Measurements from ENCODE around the gene VWA5B1.
"Not testable (repeated sequence)": the region's sequence is repeated elsewhere in the genome, so short reads cannot be mapped to it uniquely, and the experiment has no call there.

VWA5B1 gene

DNA sequence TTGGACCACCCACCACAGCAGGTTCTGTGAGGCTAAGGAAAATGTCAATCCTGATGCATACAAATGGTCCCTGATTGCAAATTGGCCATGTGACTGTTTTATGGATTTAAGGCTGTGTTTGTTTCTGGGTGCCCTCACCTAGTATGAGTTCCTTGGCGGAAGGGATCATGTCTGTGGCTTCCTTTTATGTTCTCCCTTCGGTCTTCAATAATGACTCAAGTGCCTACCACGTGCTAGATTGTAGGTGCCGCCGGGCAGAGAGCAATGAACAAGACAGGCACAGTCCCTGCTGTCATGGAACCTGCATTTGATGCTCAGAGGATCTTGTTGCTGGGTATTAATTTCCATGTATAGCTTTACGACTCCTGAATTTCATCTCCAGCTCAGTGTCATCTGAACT lies 9.8 kb upstream of the VWA5B1 start:
- no peak for DNase-seq (ENCODE audit: low read depth in 2 of 2)

DNA sequence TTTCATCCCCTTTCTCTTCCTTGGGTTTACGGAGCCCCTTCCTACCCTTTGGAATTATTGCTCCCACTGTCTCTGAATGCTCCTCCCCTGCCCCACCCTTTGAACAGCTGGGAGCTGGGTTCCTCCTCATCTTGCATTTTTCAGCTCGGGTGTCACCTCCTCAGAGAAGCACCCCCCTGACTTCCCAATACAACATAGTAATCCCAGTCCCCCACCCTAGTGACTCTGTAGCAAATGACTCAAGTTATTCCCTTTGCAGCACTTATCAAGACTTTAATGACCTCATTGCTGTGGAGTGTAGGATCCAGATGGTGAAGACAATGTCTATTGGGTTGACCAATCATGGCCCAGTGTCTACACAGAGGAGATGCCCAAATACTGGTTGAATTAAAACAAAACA lies 8.9 kb upstream of the VWA5B1 start:
- no peak for DNase-seq (ENCODE audit: low read depth in 2 of 2)

DNA sequence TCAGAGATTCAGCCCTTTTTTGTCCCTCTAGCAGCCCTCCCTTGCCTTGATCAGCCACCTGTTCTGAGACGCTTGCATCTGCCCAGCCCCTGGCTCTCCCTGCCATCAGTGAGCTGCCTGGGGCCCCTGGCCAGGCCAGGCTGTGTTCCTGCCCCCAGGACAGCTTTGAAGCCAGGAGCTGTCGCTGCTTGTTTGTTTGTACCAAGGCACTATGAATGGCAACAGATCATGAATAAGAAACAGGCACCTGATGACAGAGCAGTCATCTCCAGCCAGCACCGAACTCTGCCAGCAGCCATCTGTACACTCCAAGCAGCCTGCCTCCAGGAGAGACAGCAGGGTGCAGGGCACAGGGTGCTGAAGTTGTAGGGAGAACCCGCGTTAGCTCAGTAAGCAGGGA lies 8.1 kb upstream of the VWA5B1 start:
- no peak for DNase-seq (ENCODE audit: low read depth in 2 of 2)

DNA sequence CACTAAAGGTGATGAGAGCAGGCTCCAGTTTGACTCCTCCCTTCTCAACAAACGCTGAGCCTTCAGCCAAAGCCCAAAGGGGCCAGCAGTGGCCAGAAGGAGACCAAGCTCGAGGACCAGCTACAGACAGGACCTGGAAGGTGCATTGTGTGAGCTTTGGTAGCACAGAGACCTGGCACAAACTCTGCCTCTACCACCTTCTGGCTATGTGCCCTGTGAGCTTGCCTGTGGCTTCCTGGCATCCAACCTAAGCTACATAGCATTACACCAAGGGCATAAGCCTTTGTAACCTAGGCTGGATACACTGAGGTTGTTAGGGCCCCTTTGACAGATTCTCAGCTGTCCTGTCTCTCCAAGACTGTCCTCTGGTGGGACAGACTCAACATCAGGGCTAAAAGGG lies 6.6 kb upstream of the VWA5B1 start:
- DNase-seq (ENCODE audit: low read depth in 2 of 2): no peak

DNA sequence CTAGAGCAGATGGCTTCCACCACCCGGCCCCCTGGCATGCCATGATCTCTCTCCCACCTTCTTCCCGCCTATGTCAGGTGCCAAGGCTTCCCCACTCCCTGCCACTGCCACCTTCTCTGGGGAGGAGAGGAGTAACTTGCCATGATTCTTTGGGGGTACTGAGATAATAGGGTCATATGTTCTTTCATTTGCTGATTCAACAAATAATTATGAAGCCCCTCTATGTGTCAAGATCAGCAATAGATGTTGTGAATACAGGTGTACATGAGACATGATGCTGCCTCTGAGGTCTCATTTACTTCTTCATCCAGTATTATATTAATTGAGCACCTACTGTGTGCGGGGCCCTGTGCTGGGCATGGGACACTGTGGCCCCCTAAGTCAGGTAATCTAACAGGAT lies 6.0 kb upstream of the VWA5B1 start:
- no peak for DNase-seq (ENCODE audit: low read depth in 2 of 2)

DNA sequence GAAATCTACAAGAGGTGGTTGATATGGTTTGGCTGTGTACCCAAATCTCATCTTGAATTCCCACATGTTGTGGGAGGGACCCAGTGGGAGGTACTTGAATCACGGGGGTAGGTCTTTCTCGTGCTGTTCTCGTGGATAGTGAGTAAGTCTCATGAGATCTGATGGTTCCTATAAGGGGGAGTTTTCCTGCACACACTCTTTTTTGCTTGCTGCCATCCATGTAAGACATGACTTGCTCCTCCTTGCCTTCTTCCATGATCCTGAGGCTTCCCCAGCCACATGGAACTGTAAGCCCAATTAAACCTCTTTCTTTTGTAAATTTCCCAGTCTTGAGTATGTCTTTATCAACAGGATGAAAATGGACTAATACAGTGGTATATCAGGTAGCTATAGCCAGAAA lies 5.2 kb upstream of the VWA5B1 start:
- no peak for DNase-seq (ENCODE audit: low read depth in 2 of 2)

DNA sequence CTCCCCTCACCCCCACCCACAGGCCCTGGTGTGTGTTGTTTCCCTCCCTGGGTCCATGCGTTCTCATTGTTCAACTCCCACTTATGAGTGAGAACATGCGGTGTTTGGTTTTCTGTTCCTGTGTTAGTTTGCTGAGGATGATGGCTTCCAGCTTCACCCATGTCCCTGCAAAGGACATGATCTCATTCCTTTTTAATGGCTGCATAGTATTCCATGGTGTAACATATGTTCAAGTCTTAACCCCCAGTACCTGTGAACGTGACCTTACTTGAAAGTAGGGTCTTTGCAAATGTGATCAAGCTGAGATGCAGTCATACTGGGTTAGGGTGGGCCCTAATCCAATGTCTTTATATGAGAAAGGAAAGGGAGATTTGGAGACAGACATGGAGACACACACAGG lies 3.0 kb upstream of the VWA5B1 start:
- not testable (repeated sequence) for DNase-seq (ENCODE audit: low read depth in 2 of 2)

DNA sequence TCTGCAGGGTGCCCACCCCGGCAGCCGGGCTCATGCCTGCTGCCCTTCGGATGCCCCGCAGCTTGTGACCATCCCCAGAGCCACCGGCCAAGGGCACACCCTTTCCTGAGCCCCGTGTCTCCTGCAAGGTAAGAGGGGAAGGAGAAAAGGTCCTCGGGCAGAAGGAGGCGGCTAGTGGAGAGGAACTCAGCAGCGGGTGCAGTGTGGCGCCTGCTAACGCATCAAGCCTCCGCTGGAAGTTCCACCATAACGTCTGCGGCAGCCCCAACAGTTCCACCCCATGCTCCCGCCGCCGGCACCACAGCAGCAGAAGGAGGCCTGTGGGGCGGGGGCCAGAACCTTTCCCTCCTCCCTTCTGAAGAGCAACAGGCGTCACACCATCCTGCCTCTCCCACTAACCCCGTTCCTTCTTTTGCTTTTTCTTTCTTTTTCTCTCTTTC lies 990 bp downstream of the VWA5B1 start:
- DNase-seq (ENCODE audit: low read depth in 2 of 2): no peak

DNA sequence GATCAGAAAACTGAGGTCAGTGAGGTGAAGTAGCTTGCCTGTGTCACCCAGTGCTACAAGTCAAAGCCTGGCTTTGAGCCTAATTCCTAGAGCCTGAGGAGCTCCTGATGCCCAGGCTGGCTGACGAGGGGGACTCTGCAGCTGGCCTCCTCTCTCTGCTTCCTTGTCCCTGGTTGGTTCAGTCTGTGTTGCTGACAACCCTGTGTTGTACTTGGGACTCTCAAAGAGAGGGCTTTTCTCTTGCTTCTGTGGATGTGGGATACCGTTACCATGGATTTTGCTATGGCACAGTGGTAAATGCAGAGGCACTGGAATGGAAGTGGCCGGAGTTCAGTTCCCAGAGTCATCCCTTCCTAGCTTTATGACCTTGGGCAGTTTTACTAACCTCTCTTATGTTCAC lies 8.0 kb downstream of the VWA5B1 start:
- DNase-seq (ENCODE audit: low read depth in 2 of 2): no peak

DNA sequence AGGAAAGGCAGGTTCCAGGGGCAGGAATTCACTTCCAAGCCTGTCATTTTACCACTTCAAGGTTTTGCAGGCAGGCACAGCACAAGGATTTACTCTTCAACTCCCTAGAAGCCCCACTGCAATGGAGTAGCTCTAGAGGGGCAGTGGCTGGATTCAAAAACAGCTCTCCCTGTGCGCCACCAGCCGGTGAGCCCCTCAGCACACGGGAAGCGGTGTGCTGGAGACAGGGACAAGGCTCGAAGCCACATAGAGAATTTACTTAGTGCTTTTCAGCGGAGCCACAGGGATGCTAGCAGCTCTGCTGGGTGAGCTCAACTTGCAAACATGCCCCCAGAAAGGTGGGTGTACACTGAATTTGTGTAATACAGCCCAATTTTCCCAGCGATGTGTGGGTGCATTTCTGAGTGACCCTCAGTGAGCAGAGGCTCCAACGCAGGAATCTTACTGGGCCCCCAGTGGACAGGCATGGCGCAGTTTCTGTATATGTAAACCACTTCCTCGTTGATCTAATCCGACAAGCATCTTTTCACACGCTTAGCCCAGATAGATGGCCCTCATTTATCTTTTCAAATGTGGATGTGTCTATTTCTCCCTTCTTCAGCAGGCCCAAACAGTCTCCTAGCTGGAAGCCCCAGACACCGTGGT lies 10.9 kb downstream of the VWA5B1 start:
- no peak for DNase-seq (ENCODE audit: low read depth in 2 of 2)

DNA sequence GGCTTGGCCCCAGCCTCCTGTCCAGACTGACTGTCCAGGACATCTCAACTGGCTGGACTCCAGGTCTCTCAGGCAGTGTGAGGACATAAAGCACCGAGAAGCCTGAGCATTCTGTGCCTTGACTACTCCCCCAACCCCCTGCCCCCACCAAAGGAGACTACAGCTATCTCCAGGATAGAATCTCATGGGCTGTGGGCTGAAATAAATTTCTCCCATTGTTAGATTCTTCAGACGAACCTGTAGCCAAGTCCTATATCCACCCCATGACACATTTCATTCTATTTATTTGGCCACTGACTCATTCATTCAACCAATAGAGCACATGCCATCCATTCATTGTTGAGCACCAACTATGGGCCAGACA lies 11.4 kb downstream of the VWA5B1 start:
- no peak for DNase-seq (ENCODE audit: low read depth in 2 of 2)

DNA sequence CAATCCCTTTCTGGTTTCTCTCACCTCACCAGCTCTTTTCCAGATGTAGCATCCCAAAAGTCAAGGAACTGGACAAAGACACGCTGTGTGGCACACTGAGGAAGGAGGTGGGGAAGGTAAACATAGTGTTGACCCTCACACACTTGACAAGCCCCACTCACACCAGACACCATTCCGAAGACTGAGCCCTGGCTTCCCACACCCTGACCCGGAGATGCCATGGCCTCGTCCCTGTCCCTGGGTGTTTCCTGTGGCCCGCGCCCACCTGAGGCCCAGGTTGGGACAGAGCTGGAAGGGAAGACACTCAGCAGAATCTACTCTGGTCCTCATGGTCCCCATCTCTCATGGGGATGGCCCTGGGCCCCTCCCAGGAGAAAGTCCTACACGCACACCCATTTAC lies 16.4 kb downstream of the VWA5B1 start:
- DNase-seq (ENCODE audit: low read depth in 2 of 2): no peak

DNA sequence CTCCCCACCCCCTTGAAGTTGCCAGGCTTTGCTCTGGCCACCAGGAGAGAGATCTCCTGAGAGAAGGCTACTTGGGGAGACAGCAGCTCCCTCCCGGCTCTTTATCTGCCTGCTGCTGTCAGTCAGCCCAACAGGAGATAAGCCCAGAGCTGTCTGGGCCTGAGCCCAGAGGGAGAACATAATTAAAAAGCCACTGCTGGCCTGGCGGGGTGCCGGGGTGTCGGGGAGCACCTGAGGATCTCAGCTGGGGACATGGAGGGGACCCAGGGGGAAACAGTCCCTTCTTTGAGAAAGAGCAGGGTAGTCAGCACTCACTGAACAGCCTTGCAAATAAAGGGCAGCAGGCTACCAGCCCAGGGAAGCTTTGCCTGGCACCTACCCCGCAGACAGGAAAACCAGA lies 17.9 kb downstream of the VWA5B1 start:
- DNase-seq (ENCODE audit: low read depth in 2 of 2): no peak

DNA sequence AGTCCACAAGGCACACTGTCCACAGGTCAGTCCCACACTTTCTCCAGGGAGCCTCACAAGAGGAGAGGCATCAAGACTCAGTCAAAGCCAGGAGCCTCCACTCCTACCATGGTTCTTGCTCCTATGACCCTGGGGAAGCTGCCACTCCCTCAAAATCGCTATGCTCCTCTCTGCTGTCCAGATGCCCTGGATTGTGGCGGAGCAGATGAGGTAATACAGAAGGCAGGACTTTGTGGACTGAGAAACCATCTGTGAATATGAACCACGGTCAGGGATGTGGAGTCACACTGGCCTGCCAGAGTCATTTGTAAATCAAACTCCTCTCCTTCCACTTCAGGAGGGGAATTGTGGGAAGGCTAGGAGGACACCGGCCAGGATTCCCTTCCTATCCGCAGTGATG lies 20.6 kb downstream of the VWA5B1 start:
- DNase-seq (ENCODE audit: low read depth in 2 of 2): no peak

DNA sequence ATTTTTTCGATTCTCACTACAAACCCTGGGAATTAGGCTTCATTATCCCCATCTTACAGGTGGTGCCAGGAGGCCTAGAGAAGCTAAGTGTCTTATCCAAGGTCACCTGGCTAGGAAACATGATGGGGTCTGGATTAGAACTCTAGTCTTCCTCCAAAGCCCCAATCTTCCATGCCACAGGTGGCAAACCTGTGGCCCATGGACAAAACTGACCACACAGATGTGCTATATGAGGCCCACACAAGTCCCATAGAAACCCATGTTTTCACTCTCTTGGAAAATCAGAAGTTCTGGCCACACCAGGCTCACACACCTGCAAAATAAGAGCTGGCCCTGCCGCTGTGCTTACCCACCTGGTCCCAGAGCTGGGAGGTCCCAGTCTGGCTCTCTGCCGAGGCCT lies 21.6 kb downstream of the VWA5B1 start:
- no peak for DNase-seq (ENCODE audit: low read depth in 2 of 2)

DNA sequence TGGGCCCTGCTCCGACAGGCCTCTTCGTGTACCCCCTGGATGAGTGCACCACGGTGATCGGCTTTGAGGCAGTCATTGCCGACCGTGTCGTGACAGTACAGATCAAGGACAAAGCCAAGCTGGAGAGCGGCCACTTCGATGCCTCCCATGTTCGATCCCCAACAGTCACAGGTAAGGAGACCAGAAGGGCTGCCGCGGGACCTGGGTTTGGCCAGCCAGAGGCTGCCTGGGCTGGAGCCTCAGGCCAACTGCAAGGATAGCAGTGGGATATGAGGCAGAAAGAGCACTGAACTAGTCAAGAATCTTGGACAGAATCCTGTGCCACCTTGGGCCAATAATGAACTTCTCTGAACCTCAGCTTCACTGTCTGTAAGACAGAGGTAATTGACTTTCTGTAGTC lies 22.1 kb downstream of the VWA5B1 start:
- no peak for DNase-seq (ENCODE audit: low read depth in 2 of 2)

DNA sequence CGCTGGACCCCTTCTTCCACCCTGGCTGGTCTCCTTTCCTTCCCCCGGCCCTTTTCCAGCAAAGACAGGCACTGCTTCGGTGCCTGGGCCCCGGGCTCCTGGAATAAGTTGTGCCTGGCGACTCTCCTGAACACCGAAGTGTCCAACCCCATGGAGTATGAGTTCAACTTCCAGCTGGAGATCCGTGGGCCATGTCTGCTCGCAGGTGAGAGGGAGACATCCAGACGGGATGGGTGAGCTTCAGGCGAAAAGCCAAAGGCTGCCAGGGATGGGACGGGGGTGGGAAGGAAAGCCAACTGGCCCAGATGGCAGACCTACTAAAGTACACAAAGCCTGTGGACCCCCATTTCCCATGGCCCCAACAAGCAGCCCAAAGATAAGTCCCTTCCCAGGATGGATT lies 26.8 kb downstream of the VWA5B1 start:
- no peak for DNase-seq (ENCODE audit: low read depth in 2 of 2)

DNA sequence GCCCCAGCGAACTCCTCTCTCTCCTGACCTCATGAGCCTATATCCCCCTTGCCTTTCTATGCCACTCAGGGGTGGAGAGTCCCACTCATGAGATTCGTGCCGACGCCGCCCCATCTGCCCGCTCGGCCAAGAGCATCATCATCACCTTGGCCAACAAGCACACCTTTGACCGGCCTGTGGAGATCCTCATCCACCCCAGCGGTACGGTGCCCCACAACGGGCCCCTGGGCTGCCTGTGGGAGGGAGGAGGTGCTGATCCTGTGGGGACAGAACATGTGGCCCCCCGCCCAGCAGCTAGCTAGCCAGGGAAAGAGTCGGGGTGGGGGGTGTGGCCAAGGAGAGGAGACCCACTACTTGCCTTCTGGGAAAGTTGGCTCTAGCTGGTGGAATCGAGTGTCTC lies 27.8 kb downstream of the VWA5B1 start:
- no peak for DNase-seq (ENCODE audit: low read depth in 2 of 2)

DNA sequence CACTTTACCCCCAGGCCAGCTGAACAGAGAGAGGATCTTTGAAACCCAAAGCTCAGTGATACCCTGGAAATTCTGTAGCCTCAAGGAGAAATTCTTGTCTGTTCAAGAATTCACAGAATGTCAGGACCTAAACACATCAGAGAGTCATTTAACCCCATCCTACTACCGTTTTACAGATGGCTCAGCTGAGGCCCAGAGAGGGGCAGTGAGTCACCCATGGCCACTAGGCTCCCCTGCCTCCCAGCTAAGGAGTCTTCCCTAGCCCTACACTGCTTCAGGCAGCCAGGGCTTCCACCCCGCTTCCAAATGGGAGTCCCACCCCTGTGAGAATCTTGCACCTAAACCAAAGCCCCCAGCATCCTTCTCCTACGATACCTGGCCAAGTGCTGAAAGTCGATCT lies 28.3 kb downstream of the VWA5B1 start:
- no peak for DNase-seq (ENCODE audit: low read depth in 2 of 2)

DNA sequence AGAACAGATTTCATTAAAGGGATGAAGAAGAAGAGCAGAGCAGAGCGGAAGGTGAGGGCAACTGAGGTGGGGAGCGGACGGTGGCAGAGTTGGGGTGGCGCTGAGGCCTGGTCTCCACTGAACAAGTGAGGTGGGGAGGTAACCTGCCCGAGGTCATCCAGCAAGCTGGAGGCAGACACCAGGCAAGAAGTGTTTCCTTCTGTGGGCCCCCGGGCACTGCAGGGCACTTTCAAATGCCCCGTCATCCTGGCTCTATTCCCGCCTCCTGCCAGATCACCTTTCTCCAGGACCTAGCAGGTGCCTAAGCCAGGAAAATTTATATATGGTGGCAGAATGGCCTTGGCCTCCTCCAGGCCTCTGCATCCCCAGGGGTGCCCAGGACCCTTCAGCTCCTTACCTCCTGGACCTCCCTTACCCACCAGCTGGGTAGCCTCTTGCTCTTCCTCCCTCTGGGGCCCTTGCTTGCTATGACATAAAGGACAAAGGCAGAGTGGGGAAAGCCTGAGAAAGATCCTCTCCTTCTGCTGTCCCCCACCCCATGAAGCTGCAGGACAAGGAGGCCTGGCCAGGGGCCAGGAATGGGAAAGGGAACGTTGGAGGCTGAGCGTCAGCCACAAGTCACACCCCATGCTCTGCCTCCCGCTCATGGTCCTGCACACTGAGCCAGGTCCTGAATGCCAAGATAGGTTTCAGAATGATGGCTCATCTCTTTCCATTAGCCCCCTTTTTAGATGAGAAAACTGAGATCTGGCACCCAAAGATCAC lies 29.0 kb downstream of the VWA5B1 start:
- DNase-seq (ENCODE audit: low read depth in 2 of 2): no peak

DNA sequence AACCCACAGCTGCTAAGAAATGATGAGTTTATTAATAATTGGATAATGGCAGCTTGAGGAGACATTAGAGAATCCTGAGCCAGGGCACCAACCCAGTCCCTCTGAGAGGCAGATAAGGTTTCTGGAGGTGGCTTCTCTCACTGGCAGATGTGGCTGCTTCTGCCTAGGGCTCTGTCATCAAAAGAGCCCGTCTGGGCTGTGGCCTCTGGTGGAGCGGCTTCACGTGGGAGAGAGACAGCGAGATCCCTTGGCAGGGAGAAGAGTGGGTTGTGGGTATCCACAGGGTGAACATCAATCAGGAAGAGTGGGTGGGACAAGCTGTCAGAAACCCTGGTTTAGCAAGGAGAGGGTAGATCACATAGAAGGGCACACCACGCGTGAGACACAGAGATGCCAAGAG lies 30.0 kb downstream of the VWA5B1 start:
- DNase-seq (ENCODE audit: low read depth in 2 of 2): no peak

DNA sequence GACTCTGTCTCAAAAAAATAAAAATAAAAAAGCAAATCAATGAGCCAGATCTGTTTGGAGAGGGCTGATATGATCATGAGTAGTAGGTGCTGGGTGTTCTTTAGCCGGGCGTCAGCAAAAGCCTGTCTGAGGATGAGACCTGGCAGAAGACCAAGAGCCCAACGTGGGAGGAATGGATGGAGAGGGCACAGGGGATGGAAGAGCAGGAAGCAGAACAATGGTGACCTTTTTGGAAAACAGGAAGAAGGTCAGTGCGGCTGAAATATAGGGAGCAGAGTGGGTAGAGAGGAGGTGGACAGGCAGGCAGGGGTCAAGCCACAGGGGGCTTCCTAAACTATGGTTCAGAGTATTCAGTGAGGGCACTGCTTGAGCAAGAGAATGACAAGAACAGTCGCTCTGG lies 30.9 kb downstream of the VWA5B1 start:
- no peak for DNase-seq (ENCODE audit: low read depth in 2 of 2)

DNA sequence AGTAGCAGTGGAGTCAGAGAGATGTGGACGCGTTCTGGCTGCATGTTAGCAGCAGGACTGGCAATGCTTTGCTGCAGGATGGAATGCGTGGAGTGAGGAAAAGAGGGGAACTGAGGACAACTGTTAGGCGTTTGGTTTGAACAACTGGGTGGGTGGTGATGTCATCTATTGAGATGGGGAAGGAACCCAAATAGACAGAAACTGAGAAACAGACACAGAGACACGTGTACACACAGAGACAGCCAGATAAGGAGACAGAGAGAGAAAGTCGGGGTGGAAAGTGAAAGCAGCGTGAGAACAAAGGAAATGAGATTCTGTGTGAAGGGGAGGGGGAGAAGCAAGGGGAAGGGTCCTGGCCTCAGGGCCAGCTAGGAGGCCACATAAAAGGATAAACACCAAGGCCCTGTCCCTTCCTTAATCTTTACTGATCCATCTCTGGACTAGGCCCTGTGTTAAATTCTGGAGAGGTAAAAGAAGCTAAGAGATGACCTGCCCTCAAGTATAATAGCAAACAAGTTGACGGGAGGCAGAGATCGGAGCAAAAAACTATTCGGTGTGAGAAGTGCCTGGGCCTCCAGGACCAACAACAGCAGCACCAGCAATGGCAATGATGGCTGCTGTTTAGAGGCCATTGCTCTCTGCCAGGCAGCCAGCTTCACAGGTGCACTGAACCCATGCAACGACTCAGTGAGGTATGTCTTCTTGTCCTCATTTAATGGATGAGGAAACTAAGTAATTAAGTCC lies 31.6 kb downstream of the VWA5B1 start:
- DNase-seq (ENCODE audit: low read depth in 2 of 2): no peak

All from stimulated activated CD4-positive, alpha-beta T cell treated with anti-CD3 and anti-CD28 coated beads, Interleukin-15, amount 100 ng/mL, for 48 hours (primary cell).